SH-SY5Y (cell line): ENCODE data around the gene HSP90B1.

Experiments
- GATA2 ChIP-seq: IDR thresholded peaks from 2 replicates; pipeline ENCODE4 v1.6.1; 2011; ENCODE audit warnings: mild to moderate bottlenecking, low read depth, low read length
- GATA3 ChIP-seq: IDR thresholded peaks from 2 replicates; pipeline ENCODE4 v1.6.1; 2011; ENCODE audit warnings: low read depth, mild to moderate bottlenecking, low read length, moderate library complexity

DNA sequence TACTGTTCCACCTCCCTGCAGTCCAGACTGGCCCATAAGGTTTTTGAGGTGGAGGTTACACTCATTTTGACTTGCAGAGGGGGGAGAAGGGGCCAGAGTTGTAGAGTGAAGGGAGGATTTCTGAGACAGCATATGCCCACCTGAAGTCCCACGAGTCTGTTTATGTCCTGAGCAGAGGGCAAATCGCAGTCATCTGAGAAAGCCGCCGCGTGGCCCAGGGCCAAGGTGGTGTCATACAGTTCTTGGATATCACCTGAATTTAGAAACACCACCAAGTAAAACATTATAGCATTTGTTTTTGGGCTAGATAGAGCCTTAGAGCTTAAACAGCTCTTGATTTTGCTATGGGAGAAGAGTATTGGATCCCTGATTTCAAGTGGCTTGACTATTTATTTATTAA is 66.4 kb downstream of the HSP90B1 start:
- TF ChIP-seq GATA2 (no peak), GATA3 (no peak)
